Measurements from ENCODE around the gene HMX1.

HMX1 gene

GRCh38 chr4:8820178-8821102, 51.2 kb downstream of the HMX1 start:
- TF ChIP-seq CTCF (IDR thresholded peaks at IDR 0.05; ENCODE audit: borderline replicate concordance, insufficient read depth, low read depth, low read length) = no peak
- H3K4me3 ChIP-seq (ENCODE audit: low read depth, low read length) = no peak overlapping the region

- H3K4me3 ChIP-seq (ENCODE audit: low read depth, low read length) = no peak overlapping the region
- TF ChIP-seq CTCF (IDR thresholded peaks at IDR 0.05; ENCODE audit: borderline replicate concordance, insufficient read depth, low read depth, low read length) = no peak
These were observed 52.0 kb downstream of the HMX1 start for GRCh38 chr4:8819473-8820177.

GRCh38 chr4:8819019-8819418, 52.6 kb downstream of the HMX1 start:
- TF ChIP-seq CTCF (IDR thresholded peaks at IDR 0.05; ENCODE audit: borderline replicate concordance, insufficient read depth, low read depth, low read length) = no peak
- no peak overlapping the region for H3K4me3 ChIP-seq (ENCODE audit: low read depth, low read length)

- no peak overlapping the region for H3K4me3 ChIP-seq (ENCODE audit: low read depth, low read length)
- TF ChIP-seq CTCF (IDR thresholded peaks at IDR 0.05; ENCODE audit: borderline replicate concordance, insufficient read depth, low read depth, low read length) = no peak
These were observed 53.4 kb downstream of the HMX1 start for GRCh38 chr4:8818063-8818881.

GRCh38 chr4:8817813-8818062, 53.9 kb downstream of the HMX1 start:
- H3K4me3 ChIP-seq (ENCODE audit: low read depth, low read length) = no peak overlapping the region

More at GRCh38 chr4:8817813-8818062, 53.9 kb downstream of the HMX1 start:
- TF ChIP-seq CTCF (IDR thresholded peaks at IDR 0.05; ENCODE audit: borderline replicate concordance, insufficient read depth, low read depth, low read length) = no peak

Measured in GM12875 (cell line).